ENCODE data around the gene SAMD7. TPM values are rescaled to one million over a fixed set of nuclear protein-coding genes. Genes with fewer than 3 reads are reported as not detected.

Gene SAMD7
- total RNA-seq, 1 experiment from 2014 or later = not detected

- DNase-seq (ENCODE audit: unreplicated experiment) = peak; percentile 14
- peaks cover 5% of the 10 kb centered on the region for H3K36me3 Mint-ChIP-seq (ENCODE audit: insufficient read depth, unreplicated experiment)
- ChIA-PET CTCF (interaction anchor here (1.1 kb wide), 1 partner anchor 7 kb away, joined by 7 read pairs; no protein-coding TSS in a partner anchor), POLR2A (no interaction called here)
- no peaks in the 10 kb centered on the region for H3K9me3 Mint-ChIP-seq (ENCODE audit: unreplicated experiment)
- no peak for TF ChIP-seq CTCF (IDR thresholded peaks at IDR 0.05; ENCODE audit: unreplicated experiment)
- peaks cover 7% of the 10 kb centered on the region for H3K4me1 Mint-ChIP-seq (ENCODE audit: insufficient read depth, unreplicated experiment)
- no peak overlapping the region for H3K27ac Mint-ChIP-seq (ENCODE audit: low read depth, unreplicated experiment)
- H3K27me3 Mint-ChIP-seq (ENCODE audit: insufficient read depth, unreplicated experiment) = no peaks in the 10 kb centered on the region
- BruUV-seq (replicated peaks) = no TSS peak
- no peak overlapping the region for H3K4me3 Mint-ChIP-seq (ENCODE audit: unreplicated experiment)
- intact Hi-C loops (cut with micrococcal nuclease) = loop anchor here (5.0 kb wide), 1 partner anchor 311 kb away; the partner anchor contains the start of gene PHC3
These were observed 40.1 kb upstream of the SAMD7 start for GRCh38 chr3:169871129-169871886.

- Mint-ChIP-seq H3K36me3 (ENCODE audit: insufficient read depth, unreplicated experiment) (no peaks in the 10 kb centered on the region), H3K4me3 (ENCODE audit: unreplicated experiment) (no peak overlapping the region), H3K27ac (ENCODE audit: low read depth, unreplicated experiment) (no peak overlapping the region), H3K4me1 (ENCODE audit: insufficient read depth, unreplicated experiment) (no peaks in the 10 kb centered on the region), H3K27me3 (ENCODE audit: insufficient read depth, unreplicated experiment) (no peaks in the 10 kb centered on the region), H3K9me3 (ENCODE audit: unreplicated experiment) (no peaks in the 10 kb centered on the region)
- POLR2A ChIA-PET = no interaction called here
- BruUV-seq (replicated peaks) = no TSS peak
- no peak for TF ChIP-seq CTCF (IDR thresholded peaks at IDR 0.05; ENCODE audit: unreplicated experiment)
- DNase-seq (ENCODE audit: unreplicated experiment) = no peak
- CTCF ChIA-PET = interaction anchor here (0.6 kb wide), 1 partner anchor 570 kb away, joined by 3 read pairs; no protein-coding TSS in a partner anchor
- intact Hi-C loops (cut with micrococcal nuclease) = no loop called here
These were observed 32.3 kb upstream of the SAMD7 start for GRCh38 chr3:169879013-169879557.

- no TSS peak for BruUV-seq (replicated peaks)
- no peaks in the 10 kb centered on the region for H3K9me3 Mint-ChIP-seq (ENCODE audit: unreplicated experiment)
- CTCF ChIA-PET = interaction anchor here (0.8 to 1.2 kb wide), 3 partner anchors 17 to 157 kb away, joined by 3 read pairs; no protein-coding TSS in a partner anchor
- POLR2A ChIA-PET = interaction anchor here (0.6 kb wide), 1 partner anchor 450 kb away, joined by 3 read pairs; no protein-coding TSS in a partner anchor
- no peak overlapping the region for H3K4me3 Mint-ChIP-seq (ENCODE audit: unreplicated experiment)
- no peak for TF ChIP-seq CTCF (IDR thresholded peaks at IDR 0.05; ENCODE audit: unreplicated experiment)
- no peak for DNase-seq (ENCODE audit: unreplicated experiment)
- H3K27me3 Mint-ChIP-seq (ENCODE audit: insufficient read depth, unreplicated experiment) = no peaks in the 10 kb centered on the region
- no peaks in the 10 kb centered on the region for H3K36me3 Mint-ChIP-seq (ENCODE audit: insufficient read depth, unreplicated experiment)
- no peaks in the 10 kb centered on the region for H3K4me1 Mint-ChIP-seq (ENCODE audit: insufficient read depth, unreplicated experiment)
- intact Hi-C loops (cut with micrococcal nuclease) = no loop called here
- H3K27ac Mint-ChIP-seq (ENCODE audit: low read depth, unreplicated experiment) = no peak overlapping the region
These were observed 31.4 kb upstream of the SAMD7 start for GRCh38 chr3:169879845-169880575.

Data from MCF 10A (cell line).